ENCODE measurements around the gene BORCS5.

Gene BORCS5

DNA sequence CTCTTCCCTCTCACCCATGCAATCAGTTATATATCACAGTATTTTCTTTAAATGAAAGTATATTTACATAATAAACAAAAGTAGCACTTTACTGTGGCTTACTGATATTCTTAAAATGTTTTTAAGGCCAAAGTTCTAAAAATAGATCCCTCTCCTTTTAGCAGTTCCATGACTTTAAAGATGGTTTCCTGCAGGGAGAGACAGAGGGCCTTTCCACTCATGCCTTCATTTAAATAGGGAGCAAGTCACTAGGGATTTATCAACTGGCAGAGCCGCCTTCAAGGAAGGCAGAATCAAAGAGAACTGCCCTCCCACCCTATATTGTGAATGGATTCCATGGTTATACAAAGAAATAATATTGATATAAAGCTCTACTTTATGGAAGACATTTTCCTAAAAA lies 150.2 kb downstream of the BORCS5 start:
- Histone ChIP-seq H3K9me3 (ENCODE audit: control insufficient read depth, insufficient read depth, low read length) (no peaks in the 10 kb centered on the region), H3K9me2 (replicated peaks; ENCODE audit: control insufficient read depth, low read length) (no peaks in the 10 kb centered on the region), H4K20me1 (ENCODE audit: control insufficient read depth, insufficient read depth, low read depth, low read length) (no peaks in the 10 kb centered on the region), H3K27me3 (ENCODE audit: control insufficient read depth, low read length) (peaks cover 15% of the 10 kb centered on the region; the same call in 1 of the 2 replicates), H3K4me3 (ENCODE audit: low read length) (no peak overlapping the region), H3F3A (ENCODE audit: control insufficient read depth, insufficient read depth) (no peaks in the 10 kb centered on the region), H3K79me2 (ENCODE audit: control insufficient read depth, low read length) (no peaks in the 10 kb centered on the region), H3K36me3 (ENCODE audit: control insufficient read depth, low read length) (no peaks in the 10 kb centered on the region), H3K27ac (ENCODE audit: low read depth, low read length) (no peak overlapping the region), H3K4me1 (ENCODE audit: control insufficient read depth, low read length) (no peaks in the 10 kb centered on the region), H3K4me2 (ENCODE audit: low read length) (no peak overlapping the region)
- TF ChIP-seq CTCF (IDR thresholded peaks at IDR 0.05; ENCODE audit: low read depth, low read length, poor library complexity, severe bottlenecking) = no peak
- no peak for TF ChIP-seq EZH2phosphoT487 (IDR thresholded peaks at IDR 0.05; ENCODE audit: borderline replicate concordance, low read length)

DNA sequence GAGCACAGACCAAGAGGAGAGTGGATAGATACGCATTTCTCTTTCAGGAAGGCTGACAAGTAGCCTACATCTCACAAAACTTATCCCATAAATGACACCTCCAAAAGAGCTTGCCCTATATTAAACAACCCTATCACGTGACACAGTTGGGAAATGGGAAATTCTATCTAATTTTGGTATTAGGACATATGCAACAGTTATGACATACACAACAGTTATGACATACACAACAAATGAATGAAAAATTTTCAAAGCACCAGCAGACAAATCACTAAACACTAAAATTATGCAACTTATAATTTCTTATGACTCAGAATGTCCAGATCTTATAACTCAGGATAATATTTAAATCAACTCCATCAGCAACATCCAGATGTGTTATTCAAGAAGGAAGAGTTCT lies 151.7 kb downstream of the BORCS5 start:
- no peaks in the 10 kb centered on the region for H3K36me3 ChIP-seq (ENCODE audit: control insufficient read depth, low read length)
- no peaks in the 10 kb centered on the region for H3K9me3 ChIP-seq (ENCODE audit: control insufficient read depth, insufficient read depth, low read length)
- no peaks in the 10 kb centered on the region for H3F3A ChIP-seq (ENCODE audit: control insufficient read depth, insufficient read depth)
- H3K9me2 ChIP-seq (replicated peaks; ENCODE audit: control insufficient read depth, low read length) = no peaks in the 10 kb centered on the region
- H3K4me1 ChIP-seq (ENCODE audit: control insufficient read depth, low read length) = no peaks in the 10 kb centered on the region
- peaks cover 24% of the 10 kb centered on the region for H3K27me3 ChIP-seq (ENCODE audit: control insufficient read depth, low read length)
- TF ChIP-seq CTCF (IDR thresholded peaks at IDR 0.05; ENCODE audit: low read depth, low read length, poor library complexity, severe bottlenecking) (no peak), EZH2phosphoT487 (IDR thresholded peaks at IDR 0.05; ENCODE audit: borderline replicate concordance, low read length) (no peak)
- H3K79me2 ChIP-seq (ENCODE audit: control insufficient read depth, low read length) = no peaks in the 10 kb centered on the region
- H3K27ac ChIP-seq (ENCODE audit: low read depth, low read length) = no peak overlapping the region
- no peak overlapping the region for H3K4me2 ChIP-seq (ENCODE audit: low read length)
- H3K4me3 ChIP-seq (ENCODE audit: low read length) = no peak overlapping the region
- no peaks in the 10 kb centered on the region for H4K20me1 ChIP-seq (ENCODE audit: control insufficient read depth, insufficient read depth, low read depth, low read length)

- peaks cover 23% of the 10 kb centered on the region for H3K27me3 ChIP-seq (ENCODE audit: control insufficient read depth, low read length)
Measured at GRCh38 chr12:12510141-12510540, 153.3 kb downstream of the BORCS5 start.

More at GRCh38 chr12:12510141-12510540, 153.3 kb downstream of the BORCS5 start:
- no peaks in the 10 kb centered on the region for H4K20me1 ChIP-seq (ENCODE audit: control insufficient read depth, insufficient read depth, low read depth, low read length)
- no peaks in the 10 kb centered on the region for H3F3A ChIP-seq (ENCODE audit: control insufficient read depth, insufficient read depth)
- no peaks in the 10 kb centered on the region for H3K9me2 ChIP-seq (replicated peaks; ENCODE audit: control insufficient read depth, low read length)
- H3K9me3 ChIP-seq (ENCODE audit: control insufficient read depth, insufficient read depth, low read length) = no peaks in the 10 kb centered on the region
- H3K4me2 ChIP-seq (ENCODE audit: low read length) = no peak overlapping the region
- no peaks in the 10 kb centered on the region for H3K4me1 ChIP-seq (ENCODE audit: control insufficient read depth, low read length)
- no peak for TF ChIP-seq EZH2phosphoT487 (IDR thresholded peaks at IDR 0.05; ENCODE audit: borderline replicate concordance, low read length)
- no peak for TF ChIP-seq CTCF (IDR thresholded peaks at IDR 0.05; ENCODE audit: low read depth, low read length, poor library complexity, severe bottlenecking)
- H3K27ac ChIP-seq (ENCODE audit: low read depth, low read length) = no peak overlapping the region
- H3K4me3 ChIP-seq (ENCODE audit: low read length) = no peak overlapping the region
- no peaks in the 10 kb centered on the region for H3K36me3 ChIP-seq (ENCODE audit: control insufficient read depth, low read length)
- no peaks in the 10 kb centered on the region for H3K79me2 ChIP-seq (ENCODE audit: control insufficient read depth, low read length)
